GM20431 (cell line): ENCODE data around the gene ST6GALNAC6.

Source experiments
- in situ Hi-C: fragments of 300-500 bp; cut with MseI, MboI; formaldehyde crosslinking; loops from one replicate; pipeline ENCODE4 v1.15.0; 2020; ENCODE audit warnings: low sequenced_read_pairs; ENCODE audit not compliant: unreplicated experiment

The ST6GALNAC6 gene

DNA sequence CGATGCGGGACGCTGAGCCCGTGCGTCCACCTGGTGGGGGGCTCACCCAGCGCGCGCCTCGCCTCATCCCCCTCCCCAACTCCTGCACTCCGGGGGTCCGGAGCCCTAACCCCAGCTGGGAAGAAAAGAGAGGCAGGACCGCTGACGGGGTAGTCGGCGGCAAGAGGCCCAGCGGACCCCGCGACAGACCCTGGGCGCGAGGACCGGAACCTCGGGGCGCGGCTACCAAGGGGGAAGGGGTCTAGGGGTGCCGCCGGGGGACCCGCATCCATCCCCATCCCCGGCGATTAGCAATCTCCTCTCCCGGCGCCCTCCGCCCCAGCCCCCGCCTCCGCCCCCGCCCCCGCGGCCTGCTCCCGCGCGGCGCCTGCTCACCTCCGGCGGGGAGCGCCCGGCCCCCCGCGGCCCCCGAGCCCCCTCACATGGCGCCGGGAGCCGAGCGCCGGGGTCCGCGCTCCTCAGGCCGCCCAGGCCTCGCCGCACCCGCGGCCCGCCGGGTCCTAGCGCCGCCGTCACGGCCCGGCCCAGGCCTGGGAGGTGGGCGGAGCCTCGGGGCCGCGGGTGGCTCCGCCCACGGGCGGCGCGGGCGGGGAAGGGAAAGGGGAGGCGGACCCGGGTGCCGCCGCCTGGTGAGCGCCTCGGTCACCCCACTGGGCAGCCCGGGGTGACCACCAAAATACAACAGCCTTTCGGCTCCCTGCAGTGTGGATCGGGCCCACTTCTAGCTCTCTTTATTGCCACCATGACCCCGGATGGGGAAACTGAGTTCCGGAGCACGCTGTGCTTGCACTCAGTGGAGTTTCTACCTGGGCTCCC lies at the start of gene ST6GALNAC6:
Gene ST6GALNAC6, minus strand, starts transcription at position 476 of the 816 bp plus-strand sequence. CDS start 1,622 bp downstream, outside the sequence.
- in situ Hi-C loops, result no loop called here

DNA sequence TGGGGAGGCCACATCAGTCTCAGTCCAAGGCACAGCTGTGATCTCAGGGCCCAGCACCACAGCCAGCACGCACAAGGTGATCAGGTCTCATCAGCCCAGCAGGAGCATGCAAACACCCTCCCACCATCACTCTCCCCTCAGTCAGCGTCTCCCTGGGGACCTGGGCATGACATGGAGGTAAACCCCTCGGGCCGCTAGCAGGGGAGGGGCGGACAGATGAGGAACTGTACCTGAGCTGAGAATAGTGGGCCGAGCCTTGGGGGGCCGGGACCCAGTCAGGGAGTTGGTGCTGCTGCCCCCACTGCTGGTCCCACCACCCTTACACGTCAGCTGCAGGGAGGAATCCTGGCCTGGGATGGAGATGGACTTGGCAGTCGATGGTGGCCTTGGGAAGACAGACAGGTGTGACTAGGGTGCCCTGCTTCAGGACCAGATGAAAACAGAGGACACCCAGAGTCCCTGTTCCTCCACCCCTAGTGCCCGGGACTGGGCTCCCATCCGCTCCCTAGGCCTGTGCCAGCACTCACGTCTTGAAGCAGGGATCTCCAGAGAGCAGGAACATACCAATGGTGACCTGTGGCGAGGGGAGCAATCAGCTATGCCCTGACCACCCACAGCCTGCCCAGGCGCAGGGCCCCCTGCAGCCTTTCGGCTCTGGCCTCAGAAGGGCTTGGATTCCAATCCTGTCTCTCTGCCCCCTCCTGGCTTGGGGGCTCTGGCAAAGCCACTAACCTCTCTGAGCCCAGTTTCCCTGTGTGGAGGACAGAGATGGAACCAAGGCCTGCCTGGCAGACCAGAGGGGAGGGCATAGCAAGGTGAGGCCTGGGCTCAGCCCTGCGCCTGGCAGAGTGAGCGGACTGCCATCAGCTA lies 48.7 kb upstream of the ST6GALNAC6 start:
- in situ Hi-C loops, result no loop called here

- in situ Hi-C loops, result no loop called here
Observed at GRCh38 chr9:127946728-127947127, 47.3 kb upstream of the ST6GALNAC6 start.

DNA sequence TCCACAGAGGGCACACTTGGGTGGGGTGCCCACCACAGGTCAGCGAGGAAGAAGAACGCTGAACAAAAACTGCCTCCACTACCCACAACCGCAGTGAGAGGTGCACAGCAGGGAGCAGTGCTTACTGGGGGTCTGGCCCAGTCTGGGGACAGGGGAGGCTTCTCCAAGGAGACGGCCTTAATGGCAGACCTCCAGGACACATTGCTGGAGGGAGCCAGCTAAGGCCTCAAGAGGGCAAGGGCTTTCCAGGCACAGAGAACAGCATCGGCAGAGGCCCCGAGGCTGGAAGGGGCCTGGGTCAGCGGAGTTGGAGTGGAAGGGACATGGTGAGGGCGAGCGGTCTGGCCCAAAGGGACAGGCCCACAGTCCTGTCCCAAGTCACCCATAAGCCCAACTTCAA lies 46.5 kb upstream of the ST6GALNAC6 start:
- in situ Hi-C loops, result no loop called here

DNA sequence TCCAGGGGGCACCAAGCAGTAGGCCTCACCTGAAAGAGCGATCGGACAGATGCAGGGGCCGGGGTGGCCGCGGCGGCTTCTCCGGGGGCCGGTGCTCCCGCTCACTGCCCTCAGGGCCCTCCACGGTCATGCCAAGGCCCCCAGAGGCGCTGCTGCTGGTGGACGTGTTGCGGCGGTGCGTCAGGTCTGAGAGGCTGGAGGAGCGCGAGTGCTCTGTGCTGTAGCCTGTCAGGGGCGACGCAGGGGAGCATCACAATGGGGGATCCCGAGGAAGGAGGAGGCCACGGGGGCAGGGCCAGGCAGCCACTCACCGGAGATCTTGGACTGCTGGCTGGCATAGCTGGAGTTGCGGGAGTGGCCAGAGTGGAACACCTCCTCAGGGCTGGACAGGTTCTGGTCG lies 45.9 kb upstream of the ST6GALNAC6 start:
- in situ Hi-C loops, result no loop called here

GRCh38 chr9:127944586-127945218 lies 45.3 kb upstream of the ST6GALNAC6 start:
- in situ Hi-C loops, result loop anchor here (5.0 kb wide), 1 partner anchor 93 kb away; no protein-coding TSS in a partner anchor

GRCh38 chr9:127943731-127944144 lies 44.3 kb upstream of the ST6GALNAC6 start:
- in situ Hi-C loops, result loop anchor here (5.0 kb wide), 1 partner anchor 94 kb away; no protein-coding TSS in a partner anchor

DNA sequence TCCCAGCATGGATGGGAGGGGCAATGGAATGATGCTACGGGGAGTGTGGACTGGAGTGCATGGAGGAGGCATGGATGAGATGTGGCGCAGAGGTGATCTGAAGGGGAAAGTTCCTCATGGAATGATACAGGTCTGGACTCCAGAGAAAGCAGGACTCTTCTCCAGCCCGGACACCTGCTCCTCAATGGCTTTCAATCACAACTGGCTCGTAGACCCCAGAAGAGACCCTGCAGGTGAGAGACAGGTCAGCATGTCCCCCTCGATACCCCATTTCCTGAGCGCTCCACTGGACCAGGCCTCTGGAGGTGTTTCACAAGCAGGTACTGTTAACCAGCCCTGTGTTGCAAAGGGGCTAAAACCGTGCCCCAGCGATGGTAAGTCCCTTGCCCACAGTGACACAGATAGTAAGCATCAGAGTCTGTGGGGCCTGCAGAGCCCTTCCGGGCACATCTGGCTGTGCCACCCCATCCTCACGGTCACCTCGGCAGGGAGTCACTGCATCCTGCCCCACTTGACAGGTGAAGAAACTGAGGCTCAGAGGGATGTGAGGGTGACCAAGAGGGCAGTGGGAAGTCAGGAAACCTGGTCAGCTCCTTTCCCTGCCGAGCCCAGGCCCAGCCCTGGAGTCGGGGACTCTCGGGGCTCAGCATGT lies 43.7 kb upstream of the ST6GALNAC6 start:
- in situ Hi-C loops, result loop anchor here (5.0 kb wide), 1 partner anchor 94 kb away; no protein-coding TSS in a partner anchor

DNA sequence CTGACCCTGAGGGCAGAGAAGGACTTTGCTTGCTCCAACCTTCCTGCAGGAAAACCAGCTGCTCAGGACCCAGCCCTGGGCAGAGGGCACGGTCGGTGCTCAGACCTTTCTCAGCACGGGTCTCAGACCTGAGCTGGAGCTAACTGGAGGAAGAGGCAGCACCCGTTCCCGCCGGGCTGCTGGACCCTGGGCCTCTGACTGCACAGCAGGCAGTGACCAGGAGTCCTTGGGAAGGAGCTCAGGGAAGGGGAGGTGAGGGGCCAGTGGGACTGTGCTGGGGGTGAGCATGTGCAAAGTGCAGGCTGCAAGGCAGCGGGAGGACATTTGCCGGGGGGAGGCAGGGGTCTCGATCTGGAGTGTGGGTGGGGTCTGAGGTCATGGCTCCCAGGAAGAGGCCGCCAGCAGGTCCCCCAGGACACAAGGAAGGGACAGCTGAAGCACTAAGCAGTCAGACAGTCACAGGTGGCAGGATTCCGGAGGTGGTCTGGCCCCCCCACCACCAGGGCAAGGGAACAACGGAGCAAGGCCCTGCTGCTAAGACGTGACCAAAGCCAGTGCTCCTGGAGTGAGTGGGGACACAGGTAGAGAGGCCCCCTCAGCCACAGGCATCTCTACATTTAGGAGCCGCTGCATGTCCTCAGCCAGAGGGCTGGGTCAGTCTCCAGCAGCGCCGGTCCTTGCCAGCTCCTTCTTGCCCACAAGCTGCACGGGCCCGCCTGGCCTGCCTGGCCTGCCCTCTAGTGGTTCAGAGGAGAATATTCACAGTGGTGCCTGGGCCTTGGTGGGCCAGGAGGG lies 43.0 kb upstream of the ST6GALNAC6 start:
- in situ Hi-C loops, result loop anchor here (5.0 kb wide), 1 partner anchor 95 kb away; no protein-coding TSS in a partner anchor

DNA sequence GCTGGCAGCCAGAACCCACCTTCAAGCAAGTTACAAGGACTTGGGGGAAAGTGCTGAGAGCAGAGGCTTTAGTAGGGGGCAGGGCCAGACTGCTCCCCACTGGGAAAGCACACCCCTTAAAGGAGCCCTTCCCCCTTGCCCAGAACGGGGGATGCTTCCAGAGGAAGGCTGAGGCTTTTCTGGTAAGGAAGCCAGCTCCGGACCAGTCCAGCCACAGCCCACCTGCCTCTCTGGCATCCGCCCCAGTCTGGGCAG lies 42.5 kb upstream of the ST6GALNAC6 start:
- in situ Hi-C loops, result loop anchor here (5.0 kb wide), 1 partner anchor 95 kb away; no protein-coding TSS in a partner anchor

DNA sequence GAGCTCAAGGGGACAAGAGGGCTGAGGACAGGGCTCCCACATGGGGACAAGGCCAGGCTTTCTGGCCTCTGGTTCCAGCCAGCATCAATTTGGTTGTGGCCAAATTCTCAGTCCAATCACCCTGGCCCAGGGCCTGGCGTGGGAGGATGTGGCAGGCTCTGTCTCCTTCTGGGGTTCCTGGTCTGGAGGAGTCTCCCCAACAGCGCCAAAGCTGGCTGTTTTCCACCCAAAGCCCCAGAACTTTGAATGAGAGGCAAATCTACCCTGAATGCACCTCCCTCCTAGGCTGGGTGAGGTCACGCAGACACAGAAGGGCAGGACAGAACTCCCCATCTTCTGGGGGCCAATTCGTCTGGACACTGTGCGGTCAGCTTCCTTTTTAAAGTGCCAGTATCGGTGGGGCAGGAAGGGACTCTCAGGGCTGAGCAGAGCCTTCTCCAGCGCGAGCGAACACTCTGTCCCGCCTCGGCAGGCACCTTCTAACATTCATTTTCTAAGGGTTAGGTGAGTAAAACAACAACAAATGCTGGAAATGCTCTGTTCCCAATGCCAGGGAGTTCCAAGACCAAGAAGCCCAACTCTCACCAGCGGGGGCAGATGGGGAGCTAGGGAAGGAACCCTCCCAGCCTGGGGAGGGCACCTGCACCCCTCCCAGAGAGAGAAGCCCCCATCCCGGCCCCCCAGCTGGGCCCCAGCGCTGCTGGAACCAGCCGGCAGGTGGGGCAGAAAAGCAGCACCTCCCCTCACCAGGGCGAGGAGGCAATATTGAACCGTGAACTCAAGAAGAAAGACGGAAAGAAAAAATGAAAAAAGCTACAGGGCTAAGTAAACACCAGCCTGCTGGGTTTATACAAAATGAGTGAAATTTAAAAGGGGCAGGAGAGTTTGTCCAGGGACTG lies 41.9 kb upstream of the ST6GALNAC6 start:
- in situ Hi-C loops, result loop anchor here (5.0 kb wide), 1 partner anchor 96 kb away; no protein-coding TSS in a partner anchor

- in situ Hi-C loops, result loop anchor here (5.0 kb wide), 1 partner anchor 97 kb away; no protein-coding TSS in a partner anchor
Observed at GRCh38 chr9:127940593-127940992, 41.2 kb upstream of the ST6GALNAC6 start.

GRCh38 chr9:127938298-127938690 lies 38.9 kb upstream of the ST6GALNAC6 start:
- in situ Hi-C loops, result no loop called here

DNA sequence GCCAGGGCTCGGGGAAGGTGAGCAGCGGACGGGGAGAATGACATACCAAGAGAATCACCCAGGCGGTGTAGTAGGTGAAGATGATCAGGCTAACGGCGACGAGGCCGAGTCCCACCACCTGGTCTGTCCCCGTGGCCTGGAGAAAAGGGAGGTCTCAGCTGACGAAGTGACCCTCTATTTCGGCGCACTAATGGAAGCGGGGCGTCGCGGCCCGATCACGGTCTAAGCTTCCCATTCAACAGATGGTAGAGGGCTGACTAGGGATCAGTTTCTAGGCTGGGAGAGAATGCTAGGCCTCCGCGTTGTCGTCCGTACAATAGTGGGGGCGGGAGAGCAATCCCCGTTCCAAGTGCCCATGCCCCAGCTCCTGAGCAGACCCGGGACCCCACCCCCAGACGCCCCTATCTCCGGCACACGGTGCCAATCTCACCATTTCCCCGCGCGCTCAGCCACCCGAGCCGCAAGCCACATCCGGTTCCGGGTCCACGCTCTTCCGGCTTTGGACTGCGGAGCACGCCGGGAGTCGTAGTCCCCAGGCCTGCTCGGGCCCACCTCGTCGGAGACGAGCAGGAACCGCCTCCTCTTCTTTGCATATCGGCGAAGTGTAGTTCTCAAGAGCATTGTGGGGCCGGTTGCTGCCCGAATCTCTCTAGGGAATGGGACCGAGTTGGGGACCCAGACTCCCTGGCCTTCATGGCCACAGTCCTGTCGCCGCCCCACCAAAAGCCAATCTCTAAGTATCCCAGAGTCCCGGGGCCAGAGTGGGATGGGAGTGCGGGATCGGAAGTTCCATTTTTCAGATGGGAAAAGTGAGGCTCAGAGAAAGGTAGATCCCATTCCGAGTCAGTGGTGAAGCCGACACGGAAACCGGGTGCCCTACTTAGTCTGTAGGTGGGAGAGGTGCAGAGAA lies 38.2 kb upstream of the ST6GALNAC6 start, which contains the start of gene DPM2:
Gene DPM2, minus strand, starts transcription at position 467 of the 910 bp plus-strand sequence. Its CDS starts 34 bp downstream, at position 433.
- in situ Hi-C loops, result no loop called here

- in situ Hi-C loops, result no loop called here
Observed at GRCh38 chr9:127937056-127937387, 37.6 kb upstream of the ST6GALNAC6 start.

GRCh38 chr9:127936347-127936852 lies 37.0 kb upstream of the ST6GALNAC6 start:
- in situ Hi-C loops, result no loop called here

GRCh38 chr9:127935765-127936221 lies 36.4 kb upstream of the ST6GALNAC6 start:
- in situ Hi-C loops, result no loop called here
